GM18951 (cell line): ENCODE measurements around the gene WNT6.

Source experiments
- POLR2A ChIP-seq: IDR thresholded peaks from 4 replicates; pipeline ENCODE4 v1.6.1; 2011; ENCODE audit warnings: mild to moderate bottlenecking; ENCODE audit not compliant: insufficient read length, insufficient read depth; ENCODE audit errors: extremely low read depth
- in situ Hi-C: fragments of 300-500 bp; cut with MboI; formaldehyde crosslinking; loops from one replicate; pipeline ENCODE4 v1.12.0; 2022; ENCODE audit warnings: low sequenced_read_pairs, mixed read lengths, inconsistent platforms; ENCODE audit not compliant: unreplicated experiment

The WNT6 gene

DNA sequence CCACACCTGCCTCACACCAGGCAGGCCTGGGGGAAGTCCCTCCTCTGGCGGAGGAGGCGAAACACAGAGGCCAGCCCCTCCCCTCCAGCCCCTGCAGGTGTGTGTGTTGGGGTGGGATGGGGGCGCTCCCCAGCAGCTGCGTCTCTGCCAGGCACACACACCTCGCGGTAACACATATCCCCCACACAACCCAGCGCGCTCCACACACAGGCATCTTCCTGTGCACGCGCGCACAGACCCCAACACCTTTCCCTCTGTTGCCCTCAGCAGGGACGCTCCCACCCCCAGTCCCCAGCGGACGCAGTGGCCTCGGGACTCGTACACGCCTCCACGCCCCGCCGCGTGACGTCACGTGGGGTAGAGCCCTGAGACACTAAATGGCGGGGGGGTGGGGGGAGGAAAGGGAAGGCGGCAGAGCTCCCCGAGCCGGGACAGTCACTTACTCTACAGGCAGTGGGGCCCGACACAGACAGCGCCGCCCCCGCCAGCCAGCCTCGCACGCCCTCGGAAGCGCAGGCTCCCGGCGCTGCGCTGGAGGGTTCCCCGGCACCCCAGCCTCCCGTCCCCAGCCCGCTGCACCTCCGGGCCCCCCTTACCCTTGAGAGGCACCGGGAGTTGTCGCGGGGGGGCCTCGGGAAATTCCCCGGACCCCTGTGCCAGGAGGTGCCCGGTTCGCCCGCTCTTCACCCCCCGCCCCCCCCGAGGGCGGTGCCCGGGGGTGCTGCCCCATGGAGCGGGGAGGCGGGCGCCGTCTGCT is 20.7 kb downstream of the WNT6 start, which contains the start of gene WNT10A:
TSS of gene WNT10A (plus strand) at position 751 of the 757 bp plus-strand sequence. CDS start 144 bp downstream, outside the sequence.
- no peak for TF ChIP-seq POLR2A
- in situ Hi-C loops = no loop called here

DNA sequence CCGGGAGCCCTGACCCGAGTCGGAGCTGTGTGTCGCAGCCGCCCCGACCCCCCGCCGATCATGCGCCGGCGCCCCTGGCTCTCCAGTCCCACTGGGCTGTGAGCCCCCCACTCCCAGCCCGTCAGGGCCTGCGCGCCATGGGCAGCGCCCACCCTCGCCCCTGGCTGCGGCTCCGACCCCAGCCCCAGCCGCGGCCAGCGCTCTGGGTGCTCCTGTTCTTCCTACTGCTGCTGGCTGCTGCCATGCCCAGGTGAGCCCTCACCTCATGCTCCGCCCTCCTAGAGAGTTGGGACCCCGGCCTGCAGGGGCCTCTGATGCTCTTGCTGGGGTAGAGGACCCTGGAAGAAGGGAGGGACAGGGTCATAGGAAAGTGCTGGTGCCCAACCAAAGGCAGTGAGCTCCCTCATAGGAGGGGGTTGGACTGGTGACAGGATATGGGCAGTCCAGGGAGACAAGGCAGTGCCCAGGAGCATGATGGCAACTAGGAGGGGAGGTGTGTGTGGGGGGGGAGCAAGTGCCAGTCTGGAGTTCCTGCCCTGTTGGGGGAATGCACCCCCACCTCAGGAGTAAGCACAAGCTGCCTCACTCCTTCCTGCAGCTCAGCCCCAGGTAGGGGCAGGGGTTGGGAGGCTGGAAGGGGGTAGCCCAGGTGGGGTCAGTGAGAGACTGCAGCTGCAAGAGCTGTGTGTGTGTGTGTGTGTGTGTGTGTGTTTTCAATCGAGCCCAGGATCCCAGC is 21.4 kb downstream of the WNT6 start:
- in situ Hi-C loops = no loop called here
- no peak for TF ChIP-seq POLR2A

DNA sequence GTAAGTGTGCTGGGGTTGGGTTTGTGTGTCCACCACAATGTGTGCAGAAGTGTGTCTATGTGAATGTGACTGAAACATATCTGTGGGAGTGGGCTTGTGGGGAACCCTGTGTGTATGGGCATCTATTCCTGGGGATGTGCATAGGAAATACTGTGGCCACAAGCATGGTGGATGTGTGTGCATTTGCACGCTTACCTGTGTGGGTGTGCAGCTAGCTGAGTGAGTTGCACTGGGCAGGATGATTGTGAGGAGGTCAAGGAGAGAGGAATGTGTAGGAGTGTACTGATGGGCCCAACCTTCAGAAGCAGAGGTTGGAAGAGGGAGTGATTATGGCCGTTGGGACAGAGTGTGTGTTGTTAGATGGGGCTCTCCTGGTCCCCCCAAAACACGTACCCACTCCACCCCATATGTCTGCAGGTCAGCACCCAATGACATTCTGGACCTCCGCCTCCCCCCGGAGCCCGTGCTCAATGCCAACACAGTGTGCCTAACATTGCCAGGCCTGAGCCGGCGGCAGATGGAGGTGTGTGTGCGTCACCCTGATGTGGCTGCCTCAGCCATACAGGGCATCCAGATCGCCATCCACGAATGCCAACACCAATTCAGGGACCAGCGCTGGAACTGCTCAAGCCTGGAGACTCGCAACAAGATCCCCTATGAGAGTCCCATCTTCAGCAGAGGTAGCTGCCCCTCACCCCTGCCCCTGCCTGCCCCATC is 22.3 kb downstream of the WNT6 start:
- TF ChIP-seq POLR2A = no peak
- in situ Hi-C loops = no loop called here

DNA sequence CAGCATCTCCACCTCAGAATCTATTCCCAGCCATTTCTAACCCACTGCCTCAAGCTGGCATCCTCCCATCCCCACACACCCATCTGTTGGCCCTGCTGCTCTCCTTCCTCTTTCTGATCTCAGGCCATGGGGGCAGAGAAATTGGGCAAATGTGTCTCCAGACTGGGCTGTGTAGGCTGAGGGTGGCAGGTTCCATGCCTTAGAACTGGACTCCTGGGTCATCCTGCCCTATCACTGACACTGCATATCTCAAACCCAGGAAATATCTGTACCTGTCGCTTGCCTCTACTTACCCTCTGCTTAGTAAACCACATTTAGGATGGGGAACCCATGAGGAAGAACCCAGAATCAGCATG is 22.8 kb downstream of the WNT6 start:
- no peak for TF ChIP-seq POLR2A
- in situ Hi-C loops = no loop called here

DNA sequence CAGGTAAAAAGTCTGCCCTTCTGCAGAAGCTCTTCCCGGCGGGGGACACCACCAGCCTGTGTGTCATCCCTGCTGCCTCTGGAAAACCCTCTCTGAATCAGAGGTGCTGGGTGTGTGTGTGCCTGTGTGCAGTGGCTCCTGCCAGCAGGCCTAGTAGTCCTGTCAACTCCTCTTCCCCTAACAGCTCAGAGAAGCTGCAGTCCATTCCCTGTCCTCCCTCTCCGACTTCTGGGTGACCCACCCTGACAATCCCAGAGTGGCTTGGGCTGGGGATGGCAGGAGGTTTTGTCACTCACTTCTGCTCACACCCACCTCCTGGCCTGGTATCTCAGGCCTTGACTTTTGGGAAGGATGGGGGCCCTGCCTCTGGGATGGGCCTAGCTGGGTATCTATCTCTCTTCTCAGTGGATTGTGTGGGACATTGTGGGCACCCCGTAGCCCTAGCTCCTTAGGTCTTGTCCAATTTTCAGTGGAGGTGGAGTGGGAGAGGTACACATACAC is 23.3 kb downstream of the WNT6 start:
- no peak for TF ChIP-seq POLR2A
- in situ Hi-C loops = no loop called here

DNA sequence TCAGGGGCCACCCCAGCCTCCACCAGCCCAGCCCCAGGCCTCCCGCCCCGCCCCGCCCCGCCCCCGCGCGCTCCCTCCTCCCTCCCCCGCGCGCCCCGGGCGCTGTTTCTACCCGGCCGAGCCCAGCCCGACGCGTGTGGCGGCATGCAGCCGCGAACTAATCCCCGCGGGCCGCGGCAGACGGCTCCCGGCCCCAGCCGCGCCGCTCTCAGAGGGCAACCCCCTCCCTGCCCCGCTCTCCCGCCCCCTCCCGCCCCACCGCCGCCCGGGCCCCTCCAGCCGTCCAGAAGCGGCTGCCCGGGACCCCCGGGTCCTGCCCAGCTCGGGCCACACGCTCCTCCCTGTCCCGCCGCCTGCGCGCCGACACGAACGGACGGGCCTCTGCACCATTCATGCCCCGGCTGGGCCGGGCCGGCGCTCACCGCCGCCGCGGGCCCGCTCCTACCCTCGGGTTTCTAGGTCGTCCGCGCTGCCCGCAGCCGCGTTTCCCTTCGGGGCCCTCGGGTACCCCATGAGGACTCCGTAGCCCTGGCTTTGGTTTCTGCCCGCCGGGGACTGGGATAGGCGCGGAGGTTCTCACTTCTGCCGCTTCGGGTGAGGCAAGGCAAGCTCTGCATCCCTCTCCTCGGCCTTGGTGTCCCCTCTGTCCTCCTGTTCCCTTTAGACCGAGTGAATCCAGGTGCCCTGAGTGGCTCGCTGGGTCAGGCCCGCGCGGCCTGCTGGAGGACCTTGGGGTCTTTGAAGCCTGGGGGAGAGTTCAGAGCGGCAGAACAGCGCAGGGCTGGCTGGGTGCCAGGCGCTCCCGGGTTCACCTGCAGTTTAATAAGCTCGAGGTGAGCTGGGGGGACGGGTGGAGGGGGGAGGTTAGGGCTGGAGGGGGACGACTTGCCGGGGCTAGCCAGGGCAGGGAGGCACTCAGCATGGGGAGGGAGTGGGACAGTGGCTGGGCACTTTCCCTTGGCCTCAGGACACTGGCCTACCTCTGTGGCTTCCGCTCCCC is 24.2 kb downstream of the WNT6 start:
- peak; percentile 41 for TF ChIP-seq POLR2A
- in situ Hi-C loops = no loop called here

DNA sequence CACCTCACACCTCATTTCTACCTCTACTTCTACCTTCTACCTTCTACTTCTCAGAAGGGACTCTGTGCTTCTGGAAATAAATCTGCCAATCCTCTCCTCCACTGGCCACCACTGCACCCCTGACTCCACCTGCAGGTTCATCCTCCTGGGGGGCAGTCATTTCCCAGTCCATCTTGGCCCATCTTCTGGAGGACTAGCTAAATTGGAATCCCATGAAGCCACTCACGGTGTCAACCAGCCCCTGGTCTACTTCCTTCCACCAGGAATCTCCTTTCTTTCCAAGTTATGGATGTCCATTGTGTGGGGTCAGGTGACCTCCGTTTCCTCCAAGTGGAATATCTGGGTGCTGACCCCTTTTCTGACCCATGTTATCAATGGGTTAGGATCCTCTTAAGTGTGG is 24.9 kb downstream of the WNT6 start:
- in situ Hi-C loops = no loop called here
- no peak for TF ChIP-seq POLR2A

DNA sequence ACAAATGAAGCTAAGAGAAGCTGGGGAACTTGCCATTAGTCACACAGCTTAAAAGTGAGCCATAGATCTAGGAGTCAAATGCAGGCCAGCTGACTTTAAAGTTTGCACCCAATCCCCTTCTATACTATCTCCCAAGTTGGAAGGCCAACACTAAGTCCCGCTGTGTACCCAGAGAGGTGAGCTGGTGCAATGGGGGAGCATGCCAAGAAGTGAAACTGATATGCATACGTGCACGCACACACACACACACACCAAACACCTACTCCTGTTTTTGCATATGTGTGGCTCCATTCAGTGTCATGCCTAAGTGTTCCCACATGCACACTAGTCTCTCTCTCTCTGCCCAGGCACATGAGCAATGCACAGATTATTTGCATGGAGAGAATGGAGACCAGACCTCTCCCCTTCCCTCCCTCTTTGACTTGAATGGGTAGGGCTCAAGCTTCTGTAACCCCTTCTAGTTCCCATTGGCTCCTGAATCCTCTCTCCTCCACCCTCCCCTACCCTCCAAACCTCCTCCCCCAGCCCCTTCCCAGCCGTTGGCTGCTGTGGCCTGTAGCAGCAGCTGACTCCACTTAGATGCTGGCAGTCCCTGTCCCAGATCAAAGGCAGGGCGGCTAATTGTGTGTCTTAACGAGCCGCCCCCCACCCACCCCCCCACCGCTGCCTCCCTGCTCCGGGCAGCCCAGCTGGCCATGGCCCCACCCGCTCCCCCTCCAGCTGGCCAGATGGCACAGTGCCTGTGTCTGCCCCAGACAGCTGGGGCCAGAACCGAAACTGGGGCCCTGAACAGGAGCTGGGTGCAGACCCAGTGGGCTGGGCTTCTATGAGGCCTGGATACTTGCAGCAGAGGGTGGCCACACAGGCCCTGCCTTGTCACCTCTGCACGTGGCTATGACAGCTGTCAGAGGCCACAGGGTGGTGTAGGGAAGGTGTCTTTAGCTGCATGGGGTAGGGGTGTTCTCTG is 26.7 kb downstream of the WNT6 start:
- no peak for TF ChIP-seq POLR2A
- in situ Hi-C loops = no loop called here

DNA sequence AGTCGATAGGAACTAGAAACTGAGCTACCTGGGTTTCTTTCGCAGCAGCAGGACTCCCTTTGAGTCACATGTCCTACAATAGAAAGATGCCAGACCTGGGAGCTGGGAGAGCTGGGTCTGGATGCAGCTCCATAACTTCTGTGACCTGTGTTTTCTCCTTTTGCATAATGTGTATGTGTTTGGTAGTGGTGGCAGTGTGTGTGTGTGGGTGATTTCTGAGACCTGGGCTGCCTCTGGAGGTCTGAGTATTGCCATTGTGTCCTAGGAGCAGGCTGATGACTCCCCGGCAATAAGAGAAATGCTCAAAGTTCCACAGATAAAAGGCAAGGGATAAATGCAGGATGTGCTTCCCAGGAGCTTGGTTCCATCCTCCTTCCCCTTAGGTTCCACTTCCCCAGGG is 27.5 kb downstream of the WNT6 start:
- in situ Hi-C loops = no loop called here
- TF ChIP-seq POLR2A = no peak

DNA sequence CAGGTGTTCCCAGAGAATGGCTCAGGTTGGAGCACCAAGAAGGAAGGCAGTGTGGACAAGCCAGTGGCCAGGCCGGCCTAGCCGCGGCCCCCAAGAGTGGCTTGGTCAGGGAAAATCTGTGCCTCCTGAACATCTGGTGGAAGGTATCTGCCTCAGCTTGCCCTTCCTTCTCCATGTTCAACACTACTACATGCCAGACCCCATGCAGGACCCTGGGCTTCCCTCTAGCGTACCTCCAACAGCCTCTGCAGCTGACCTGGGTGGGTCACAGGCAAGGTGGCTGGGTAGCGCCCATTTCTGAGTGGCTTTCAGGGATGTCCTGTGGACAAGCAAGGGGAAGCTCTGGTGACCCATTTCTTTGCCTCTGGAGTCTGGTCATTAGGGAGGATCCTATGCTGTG is 28.7 kb downstream of the WNT6 start:
- in situ Hi-C loops = no loop called here
- TF ChIP-seq POLR2A = no peak

DNA sequence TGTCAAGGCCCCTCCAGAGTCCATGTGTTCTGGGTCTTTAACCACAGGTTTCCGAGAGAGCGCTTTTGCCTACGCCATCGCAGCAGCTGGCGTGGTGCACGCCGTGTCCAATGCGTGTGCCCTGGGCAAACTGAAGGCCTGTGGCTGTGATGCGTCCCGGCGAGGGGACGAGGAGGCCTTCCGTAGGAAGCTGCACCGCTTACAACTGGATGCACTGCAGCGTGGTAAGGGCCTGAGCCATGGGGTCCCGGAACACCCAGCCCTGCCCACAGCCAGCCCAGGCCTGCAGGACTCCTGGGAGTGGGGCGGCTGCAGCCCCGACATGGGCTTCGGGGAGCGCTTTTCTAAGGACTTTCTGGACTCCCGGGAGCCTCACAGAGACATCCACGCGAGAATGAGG is 30.3 kb downstream of the WNT6 start:
- no peak for TF ChIP-seq POLR2A
- in situ Hi-C loops = no loop called here

DNA sequence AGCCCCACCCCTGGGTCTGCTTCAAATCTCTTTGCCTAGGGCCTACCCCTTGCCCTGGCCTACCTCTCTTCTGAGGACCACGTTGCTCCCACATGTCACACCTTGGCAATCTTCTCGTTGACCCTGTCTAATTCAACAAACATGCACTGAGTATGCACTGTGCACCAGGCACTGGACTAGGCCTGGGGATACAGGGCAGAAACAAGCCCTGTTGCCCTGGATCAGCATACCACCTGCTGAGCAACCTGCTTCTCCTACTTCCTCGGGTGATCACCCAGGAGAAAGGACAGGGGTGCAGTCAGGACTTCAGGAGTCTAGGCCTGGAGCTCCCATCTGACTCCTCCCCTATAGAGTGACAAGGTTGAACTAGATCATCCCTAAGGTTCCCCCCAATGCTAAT is 30.8 kb downstream of the WNT6 start:
- in situ Hi-C loops = no loop called here
- no peak for TF ChIP-seq POLR2A
